ENCODE results near the gene GPBAR1. TPM values are rescaled to one million over a fixed set of nuclear protein-coding genes. Genes with fewer than 3 reads are reported as not detected.

GPBAR1 gene
- total and polyA plus RNA-seq, 2 of the 8 experiments (the other 6 are each of a cell fraction or from before 2014, with no cell fraction given) = 0.32 to 0.59 TPM

GRCh38 chr2:218226903-218227302, 33.9 kb upstream of the GPBAR1 start:
- Histone ChIP-seq H3K4ac (replicated peaks; ENCODE audit: insufficient read length, low read depth, low read length) (no peak overlapping the region), H2BK20ac (ENCODE audit: low read length) (no peak overlapping the region), H3K79me2 (ENCODE audit: control insufficient read depth in 1 of 2, insufficient read depth in 2 of 2, low read length in 2 of 2) (peaks cover 8 to 37% of the 10 kb centered on the region in 2 experiments), H3K79me1 (ENCODE audit: low read depth, low read length) (no peaks in the 10 kb centered on the region), H2AFZ (ENCODE audit: low read length) (no peak overlapping the region), H4K91ac (replicated peaks; ENCODE audit: insufficient read length, low read length) (no peak overlapping the region), H4K20me1 (replicated peaks in 1 of 2; ENCODE audit: control insufficient read depth in 1 of 2, insufficient read depth in 2 of 2, low read length in 2 of 2) (peaks cover 7 to 10% of the 10 kb centered on the region in 2 experiments), H3K56ac (replicated peaks; ENCODE audit: insufficient read length, low read depth, low read length) (no peak overlapping the region), H3K9ac (replicated peaks in 1 of 4; ENCODE audit: extremely low read depth in 1 of 4, low read depth in 3 of 4, low read length in 3 of 4) (no peak overlapping the region), H2BK15ac (ENCODE audit: low read length) (no peak overlapping the region), H3K4me1 (replicated peaks in 1 of 4; ENCODE audit: control insufficient read depth in 3 of 4, insufficient read depth in 4 of 4, low read length in 3 of 4) (no peaks in the 10 kb centered on the region), H3K27ac (ENCODE audit: low read depth, low read length) (no peak overlapping the region), H2AK5ac (ENCODE audit: low read depth, low read length) (no peak overlapping the region), H3K4me3 (ENCODE audit: extremely low read depth in 1 of 4, insufficient read depth in 2 of 4, low read depth in 3 of 4, low read length in 4 of 4) (no peak overlapping the region), H4K5ac (ENCODE audit: insufficient read length, low read depth, low read length) (no peak overlapping the region), H3K9me3 (ENCODE audit: insufficient read depth in 2 of 2, low read depth in 1 of 2, low read length in 1 of 2) (no peaks in the 10 kb centered on the region), H3K23me2 (ENCODE audit: low read depth, low read length) (no peaks in the 10 kb centered on the region), H3K36me3 (ENCODE audit: control insufficient read depth in 2 of 4, insufficient read depth in 4 of 4, low read length in 3 of 4) (peaks cover 17 to 64% (median 42%) of the 10 kb centered on the region in 4 experiments), H2BK12ac (ENCODE audit: low read depth, low read length) (no peak overlapping the region), H3K18ac (ENCODE audit: extremely low read depth, low read length) (no peak overlapping the region), H2BK120ac (replicated peaks; ENCODE audit: low read depth, low read length) (no peak overlapping the region), H3K23ac (ENCODE audit: insufficient read length) (no peak overlapping the region), H4K8ac (ENCODE audit: extremely low read depth, insufficient read depth, low read length) (no peak overlapping the region), H3K4me2 (ENCODE audit: insufficient read depth in 1 of 2, low read depth in 2 of 2, low read length in 2 of 2) (no peak overlapping the region), H2BK5ac (ENCODE audit: low read depth, low read length) (no peak overlapping the region), H3K14ac (ENCODE audit: insufficient read length) (no peak overlapping the region), H3K27me3 (replicated peaks in 1 of 4; ENCODE audit: control insufficient read depth in 3 of 4, extremely low read depth in 1 of 4, insufficient read depth in 3 of 4, low read length in 3 of 4) (no peaks in the 10 kb centered on the region)
- DNase-seq (ENCODE audit: low read depth in 1 of 2, low spot score in 2 of 2) = no peak
- TF ChIP-seq SP4 (IDR thresholded peaks at IDR 0.05; ENCODE audit: low read length) (no peak), GABPA (IDR thresholded peaks at IDR 0.05; ENCODE audit: borderline replicate concordance, insufficient read depth, low read length) (no peak), CREB1 (IDR thresholded peaks at IDR 0.05) (no peak), RFX5 (IDR thresholded peaks at IDR 0.05; ENCODE audit: borderline replicate concordance, low read depth, low read length) (no peak), ZNF274 (IDR thresholded peaks at IDR 0.05; ENCODE audit: borderline replicate concordance, extremely low read depth, low read length) (no peak), GTF2F1 (IDR thresholded peaks at IDR 0.05; ENCODE audit: borderline replicate concordance, low read depth, low read length) (no peak), JUN (IDR thresholded peaks at IDR 0.05; ENCODE audit: low read depth, low read length) (no peak)
- FAIRE-seq = no peak
- WGBS, 2 experiments (ENCODE audit: extremely low coverage in 1 of 2, insufficient coverage in 1 of 2, insufficient read length in 1 of 2, insufficient replicate concordance in 2 of 2, low coverage in 1 of 2, low lambda C conversion rate in 2 of 2, missing lambda C conversion rate in 1 of 2) = 92% methylated on average over 3 of the region's 3 CpGs; no CpG with 5 or more reads in 1 of the 2 experiments
- ChIA-PET CTCF (ENCODE audit: partially characterized antibody) (interaction anchor here (0.7 to 1.0 kb wide), 5 partner anchors 9 to 56 kb away, joined by 3 to 4 read pairs (median 3); no protein-coding TSS in a partner anchor), POLR2A (ENCODE audit: partially characterized antibody) (no interaction called here)
